ENCODE results near the gene ONECUT3. TPM values are rescaled to one million over a fixed set of nuclear protein-coding genes. Genes with fewer than 3 reads are reported as not detected.
A peak's percentile ranks its signal among the peaks of the same experiment; 100 is the strongest.

Gene ONECUT3
- total RNA-seq, 1 donor from 2014 or later, result 0.94 TPM

DNA sequence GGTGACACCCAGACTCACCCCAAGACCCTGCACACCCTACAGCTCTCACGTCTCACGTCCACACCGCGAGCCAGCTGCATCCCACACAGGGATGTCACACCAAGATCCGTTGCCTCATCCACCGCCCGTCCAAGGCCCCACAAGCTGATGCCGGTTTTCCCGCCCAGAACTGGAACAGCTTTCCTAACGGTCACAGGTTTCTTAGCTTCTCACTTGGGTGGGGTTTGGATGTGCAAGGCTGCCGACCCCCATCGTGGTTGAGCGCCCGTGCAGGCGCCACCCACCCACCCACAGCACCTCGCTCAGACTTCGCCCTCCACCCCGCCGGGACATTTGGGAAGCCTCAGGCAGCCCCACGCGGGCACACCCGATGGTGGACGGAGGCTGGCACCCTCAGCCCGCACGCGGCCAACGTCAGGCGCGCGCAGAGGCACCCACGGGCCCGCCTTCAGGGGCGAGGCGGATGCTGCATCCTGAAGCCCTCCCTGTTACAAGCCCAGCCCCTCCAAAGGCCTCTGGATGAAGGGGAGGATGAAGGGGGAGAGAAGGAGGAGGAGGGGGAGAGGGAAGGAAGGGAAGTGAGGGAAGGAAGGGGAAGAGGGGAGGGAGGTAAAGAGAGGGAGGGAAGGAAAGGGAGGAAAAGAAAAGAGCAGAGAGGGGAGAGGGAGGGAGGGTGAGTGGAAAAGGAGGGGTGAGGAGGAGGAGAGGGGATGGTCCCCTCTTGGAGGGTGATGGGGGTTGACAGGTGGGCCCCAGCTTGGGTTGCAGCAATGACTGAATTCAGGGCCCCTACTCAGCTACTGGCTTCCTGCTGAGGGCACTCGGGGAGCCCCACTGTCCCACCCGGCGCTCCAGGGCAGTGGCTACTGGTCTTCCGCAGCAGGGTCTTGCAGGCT is 12.8 kb downstream of the ONECUT3 start:
- TF ChIP-seq, protein P1, sequence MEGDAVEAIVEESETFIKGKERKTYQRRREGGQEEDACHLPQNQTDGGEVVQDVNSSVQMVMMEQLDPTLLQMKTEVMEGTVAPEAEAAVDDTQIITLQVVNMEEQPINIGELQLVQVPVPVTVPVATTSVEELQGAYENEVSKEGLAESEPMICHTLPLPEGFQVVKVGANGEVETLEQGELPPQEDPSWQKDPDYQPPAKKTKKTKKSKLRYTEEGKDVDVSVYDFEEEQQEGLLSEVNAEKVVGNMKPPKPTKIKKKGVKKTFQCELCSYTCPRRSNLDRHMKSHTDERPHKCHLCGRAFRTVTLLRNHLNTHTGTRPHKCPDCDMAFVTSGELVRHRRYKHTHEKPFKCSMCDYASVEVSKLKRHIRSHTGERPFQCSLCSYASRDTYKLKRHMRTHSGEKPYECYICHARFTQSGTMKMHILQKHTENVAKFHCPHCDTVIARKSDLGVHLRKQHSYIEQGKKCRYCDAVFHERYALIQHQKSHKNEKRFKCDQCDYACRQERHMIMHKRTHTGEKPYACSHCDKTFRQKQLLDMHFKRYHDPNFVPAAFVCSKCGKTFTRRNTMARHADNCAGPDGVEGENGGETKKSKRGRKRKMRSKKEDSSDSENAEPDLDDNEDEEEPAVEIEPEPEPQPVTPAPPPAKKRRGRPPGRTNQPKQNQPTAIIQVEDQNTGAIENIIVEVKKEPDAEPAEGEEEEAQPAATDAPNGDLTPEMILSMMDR (conservative IDR thresholded peaks at IDR 0.05), result no peak
- Mint-ChIP-seq H3K9me3 (peaks cover 10% of the 10 kb centered on the region), H3K27ac (no peak overlapping the region), H3K27me3 (peaks cover 81% of the 10 kb centered on the region), H3K4me1 (ENCODE audit: unreplicated experiment) (no peaks in the 10 kb centered on the region), H3K36me3 (no peaks in the 10 kb centered on the region), H3K4me3 (no peak overlapping the region)
- DNase-seq (ENCODE audit: extremely low spot score, unreplicated experiment), result no peak

DNA sequence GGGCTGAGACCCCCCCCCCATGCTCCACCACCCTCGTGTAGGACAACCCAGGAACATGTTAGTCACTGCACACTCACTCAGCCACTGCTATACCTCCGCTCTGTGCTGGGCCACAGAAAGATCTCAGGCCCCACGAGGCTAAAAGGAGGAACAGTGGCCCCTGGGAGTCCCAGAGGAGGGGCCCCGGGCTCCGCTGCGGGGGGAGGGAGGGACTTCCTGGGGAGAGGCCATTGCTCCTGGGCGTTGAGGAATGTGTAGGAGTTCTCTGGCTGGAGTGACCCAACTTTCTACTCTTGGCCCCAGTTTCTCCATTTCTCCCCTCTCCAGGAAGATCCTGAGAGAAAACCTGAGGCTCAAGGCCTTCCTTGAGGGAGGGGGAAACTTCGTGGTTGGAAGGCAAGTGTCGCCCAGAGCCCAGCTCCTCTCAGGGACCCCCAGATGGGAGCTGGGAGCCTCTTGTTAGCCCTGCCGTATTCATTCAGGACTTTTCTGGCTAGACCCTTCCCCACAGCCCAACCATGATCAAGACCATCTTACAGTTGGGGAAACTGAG is 13.6 kb downstream of the ONECUT3 start:
- Mint-ChIP-seq H3K27ac (no peak overlapping the region), H3K4me1 (ENCODE audit: unreplicated experiment) (no peaks in the 10 kb centered on the region), H3K9me3 (peaks cover 14% of the 10 kb centered on the region), H3K36me3 (no peaks in the 10 kb centered on the region), H3K27me3 (peaks cover 79% of the 10 kb centered on the region), H3K4me3 (no peak overlapping the region)
- TF ChIP-seq, protein P1 (conservative IDR thresholded peaks at IDR 0.05), result no peak
- no peak for DNase-seq (ENCODE audit: extremely low spot score, unreplicated experiment)

DNA sequence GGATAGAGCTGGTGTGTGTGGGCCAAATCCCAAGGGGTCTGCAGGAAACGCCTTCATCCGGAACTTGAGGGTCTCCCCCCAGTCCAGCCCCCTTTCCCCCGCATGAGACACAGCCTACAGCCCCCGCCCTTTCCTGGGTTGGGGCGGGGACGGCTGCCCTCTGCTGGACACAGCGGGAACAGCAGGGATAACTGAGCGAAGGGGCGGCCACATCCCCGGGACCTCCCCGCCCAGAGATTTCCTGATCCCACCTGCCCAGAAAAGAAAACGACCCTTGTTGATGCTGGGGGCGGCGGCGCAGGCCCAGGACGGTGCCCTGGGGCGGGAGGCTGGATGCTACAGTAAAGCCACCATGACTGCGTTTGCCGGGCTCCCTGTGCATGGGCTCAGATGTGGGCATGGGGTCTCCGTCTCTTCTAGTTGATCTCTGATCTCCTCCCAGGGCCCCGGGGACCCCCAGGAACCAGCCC is 14.2 kb downstream of the ONECUT3 start:
- TF ChIP-seq, protein P1 (conservative IDR thresholded peaks at IDR 0.05), result peak; percentile 97
- no peak overlapping the region for H3K4me3 Mint-ChIP-seq
- no peaks in the 10 kb centered on the region for H3K36me3 Mint-ChIP-seq
- no peaks in the 10 kb centered on the region for H3K4me1 Mint-ChIP-seq (ENCODE audit: unreplicated experiment)
- peaks cover 81% of the 10 kb centered on the region for H3K27me3 Mint-ChIP-seq
- H3K9me3 Mint-ChIP-seq, result peaks cover 14% of the 10 kb centered on the region
- no peak overlapping the region for H3K27ac Mint-ChIP-seq
- DNase-seq (ENCODE audit: extremely low spot score, unreplicated experiment), result no peak

DNA sequence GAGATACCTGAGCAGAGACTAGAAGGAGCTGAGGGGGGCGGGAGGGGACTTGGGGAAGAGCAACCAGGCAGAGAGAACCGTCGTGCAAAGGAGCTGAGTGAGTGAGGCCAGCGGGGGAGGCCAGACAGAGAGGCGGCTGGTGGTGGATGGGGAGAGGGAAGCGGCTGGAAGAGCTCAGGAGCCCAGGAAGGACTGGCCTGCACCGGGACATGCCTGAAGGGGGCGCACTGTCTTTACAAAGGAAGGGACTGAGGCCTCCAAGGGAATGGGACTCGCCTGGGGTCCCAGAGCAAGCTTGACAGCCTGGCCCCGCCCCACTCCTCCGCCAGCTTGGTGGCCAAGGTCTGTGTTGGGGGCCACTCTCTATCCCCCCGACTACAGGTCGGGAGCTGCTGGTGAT is 14.9 kb downstream of the ONECUT3 start:
- TF ChIP-seq, protein P1 (conservative IDR thresholded peaks at IDR 0.05), result peak; percentile 49
- Mint-ChIP-seq H3K27ac (no peak overlapping the region), H3K4me1 (ENCODE audit: unreplicated experiment) (peaks cover 2% of the 10 kb centered on the region), H3K36me3 (peaks cover 3% of the 10 kb centered on the region), H3K9me3 (peaks cover 14% of the 10 kb centered on the region), H3K27me3 (peaks cover 83% of the 10 kb centered on the region), H3K4me3 (no peak overlapping the region)
- no peak for DNase-seq (ENCODE audit: extremely low spot score, unreplicated experiment)

DNA sequence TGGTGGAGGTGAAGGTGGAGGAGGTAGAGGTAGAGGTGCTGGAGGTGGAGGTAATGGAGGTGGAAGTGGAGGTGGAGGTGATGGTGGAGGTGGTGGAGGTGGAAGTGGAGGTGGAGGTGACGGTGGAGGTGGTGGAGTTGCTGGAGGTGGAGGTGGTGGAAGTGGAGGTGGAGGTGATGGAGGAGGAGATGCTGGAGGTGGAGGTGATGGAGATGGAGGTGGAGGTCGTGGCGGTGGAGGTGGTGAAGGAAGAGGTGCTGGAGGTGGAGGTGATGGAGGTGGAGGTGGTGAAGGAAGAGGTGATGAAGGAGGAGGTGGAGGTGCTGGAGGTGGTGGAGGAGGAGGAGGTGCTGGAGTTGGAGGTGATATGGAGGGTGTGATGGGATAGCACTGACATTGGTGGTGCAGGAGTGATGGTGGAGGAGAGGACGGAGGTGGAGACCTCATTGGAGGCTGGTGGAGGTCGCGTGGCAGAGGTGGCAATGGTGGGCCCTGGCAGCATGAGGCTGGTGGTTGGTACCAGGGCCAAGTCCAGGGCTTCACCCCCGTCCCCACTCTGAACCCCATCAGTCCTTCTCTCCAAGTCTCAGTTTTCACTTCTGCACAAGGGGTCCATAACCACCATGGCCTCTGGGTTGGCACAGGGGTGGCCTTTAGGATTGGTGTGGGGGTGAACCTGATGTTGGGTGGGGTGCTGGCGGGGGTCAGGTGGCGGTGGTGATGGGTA is 15.8 kb downstream of the ONECUT3 start:
- H3K27me3 Mint-ChIP-seq, result peaks cover 83% of the 10 kb centered on the region
- DNase-seq (ENCODE audit: extremely low spot score, unreplicated experiment), result no peak
- H3K9me3 Mint-ChIP-seq, result peaks cover 14% of the 10 kb centered on the region
- peaks cover 4% of the 10 kb centered on the region for H3K36me3 Mint-ChIP-seq
- no peak overlapping the region for H3K4me3 Mint-ChIP-seq
- TF ChIP-seq, protein P1 (conservative IDR thresholded peaks at IDR 0.05), result no peak
- no peak overlapping the region for H3K27ac Mint-ChIP-seq
- H3K4me1 Mint-ChIP-seq (ENCODE audit: unreplicated experiment), result peaks cover 3% of the 10 kb centered on the region
